OCI-LY7 (cell line): ENCODE results near the gene NR1H2.

ENCODE experiments used
- EZH2phosphoT487 ChIP-seq: fragments of 200-600 bp; sonication (generic); IDR thresholded peaks from 2 replicates; pipeline ENCODE4 v1.6.1; 2018; ENCODE audit warnings: low read depth, borderline replicate concordance, mild to moderate bottlenecking, mixed run types, antibody characterized with exemption, low read length, moderate library complexity, mixed read lengths
- TF ChIP-seq, protein P1 (sequence below): fragments of 200-600 bp; sonication (generic); conservative IDR thresholded peaks from 2 replicates; pipeline ENCODE4 v1.5.1; 2014; ENCODE audit warnings: mild to moderate bottlenecking, antibody characterized with exemption, low read length, moderate library complexity, mixed read lengths

GRCh38 chr19:50362030-50362412 lies 14.2 kb upstream of the NR1H2 start:
- TF ChIP-seq, protein P1, sequence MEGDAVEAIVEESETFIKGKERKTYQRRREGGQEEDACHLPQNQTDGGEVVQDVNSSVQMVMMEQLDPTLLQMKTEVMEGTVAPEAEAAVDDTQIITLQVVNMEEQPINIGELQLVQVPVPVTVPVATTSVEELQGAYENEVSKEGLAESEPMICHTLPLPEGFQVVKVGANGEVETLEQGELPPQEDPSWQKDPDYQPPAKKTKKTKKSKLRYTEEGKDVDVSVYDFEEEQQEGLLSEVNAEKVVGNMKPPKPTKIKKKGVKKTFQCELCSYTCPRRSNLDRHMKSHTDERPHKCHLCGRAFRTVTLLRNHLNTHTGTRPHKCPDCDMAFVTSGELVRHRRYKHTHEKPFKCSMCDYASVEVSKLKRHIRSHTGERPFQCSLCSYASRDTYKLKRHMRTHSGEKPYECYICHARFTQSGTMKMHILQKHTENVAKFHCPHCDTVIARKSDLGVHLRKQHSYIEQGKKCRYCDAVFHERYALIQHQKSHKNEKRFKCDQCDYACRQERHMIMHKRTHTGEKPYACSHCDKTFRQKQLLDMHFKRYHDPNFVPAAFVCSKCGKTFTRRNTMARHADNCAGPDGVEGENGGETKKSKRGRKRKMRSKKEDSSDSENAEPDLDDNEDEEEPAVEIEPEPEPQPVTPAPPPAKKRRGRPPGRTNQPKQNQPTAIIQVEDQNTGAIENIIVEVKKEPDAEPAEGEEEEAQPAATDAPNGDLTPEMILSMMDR = no peak
- TF ChIP-seq EZH2phosphoT487 = no peak
